VCaP (cell line): Measurements from ENCODE around the gene NRDE2.

Experiments
- H3K27ac ChIP-seq: fragments of 450-650 bp; 2 replicates; pipeline ENCODE4 v1.5.1; 2017
- TF ChIP-seq, protein P1 (sequence below): fragments of 450-650 bp; conservative IDR thresholded peaks from 2 replicates; pipeline ENCODE4 v1.5.1; 2017; ENCODE audit warnings: mild to moderate bottlenecking, moderate library complexity

Gene NRDE2, protein sequence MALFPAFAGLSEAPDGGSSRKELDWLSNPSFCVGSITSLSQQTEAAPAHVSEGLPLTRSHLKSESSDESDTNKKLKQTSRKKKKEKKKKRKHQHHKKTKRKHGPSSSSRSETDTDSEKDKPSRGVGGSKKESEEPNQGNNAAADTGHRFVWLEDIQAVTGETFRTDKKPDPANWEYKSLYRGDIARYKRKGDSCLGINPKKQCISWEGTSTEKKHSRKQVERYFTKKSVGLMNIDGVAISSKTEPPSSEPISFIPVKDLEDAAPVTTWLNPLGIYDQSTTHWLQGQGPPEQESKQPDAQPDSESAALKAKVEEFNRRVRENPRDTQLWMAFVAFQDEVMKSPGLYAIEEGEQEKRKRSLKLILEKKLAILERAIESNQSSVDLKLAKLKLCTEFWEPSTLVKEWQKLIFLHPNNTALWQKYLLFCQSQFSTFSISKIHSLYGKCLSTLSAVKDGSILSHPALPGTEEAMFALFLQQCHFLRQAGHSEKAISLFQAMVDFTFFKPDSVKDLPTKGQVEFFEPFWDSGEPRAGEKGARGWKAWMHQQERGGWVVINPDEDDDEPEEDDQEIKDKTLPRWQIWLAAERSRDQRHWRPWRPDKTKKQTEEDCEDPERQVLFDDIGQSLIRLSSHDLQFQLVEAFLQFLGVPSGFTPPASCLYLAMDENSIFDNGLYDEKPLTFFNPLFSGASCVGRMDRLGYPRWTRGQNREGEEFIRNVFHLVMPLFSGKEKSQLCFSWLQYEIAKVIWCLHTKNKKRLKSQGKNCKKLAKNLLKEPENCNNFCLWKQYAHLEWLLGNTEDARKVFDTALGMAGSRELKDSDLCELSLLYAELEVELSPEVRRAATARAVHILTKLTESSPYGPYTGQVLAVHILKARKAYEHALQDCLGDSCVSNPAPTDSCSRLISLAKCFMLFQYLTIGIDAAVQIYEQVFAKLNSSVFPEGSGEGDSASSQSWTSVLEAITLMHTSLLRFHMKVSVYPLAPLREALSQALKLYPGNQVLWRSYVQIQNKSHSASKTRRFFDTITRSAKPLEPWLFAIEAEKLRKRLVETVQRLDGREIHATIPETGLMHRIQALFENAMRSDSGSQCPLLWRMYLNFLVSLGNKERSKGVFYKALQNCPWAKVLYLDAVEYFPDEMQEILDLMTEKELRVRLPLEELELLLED

DNA sequence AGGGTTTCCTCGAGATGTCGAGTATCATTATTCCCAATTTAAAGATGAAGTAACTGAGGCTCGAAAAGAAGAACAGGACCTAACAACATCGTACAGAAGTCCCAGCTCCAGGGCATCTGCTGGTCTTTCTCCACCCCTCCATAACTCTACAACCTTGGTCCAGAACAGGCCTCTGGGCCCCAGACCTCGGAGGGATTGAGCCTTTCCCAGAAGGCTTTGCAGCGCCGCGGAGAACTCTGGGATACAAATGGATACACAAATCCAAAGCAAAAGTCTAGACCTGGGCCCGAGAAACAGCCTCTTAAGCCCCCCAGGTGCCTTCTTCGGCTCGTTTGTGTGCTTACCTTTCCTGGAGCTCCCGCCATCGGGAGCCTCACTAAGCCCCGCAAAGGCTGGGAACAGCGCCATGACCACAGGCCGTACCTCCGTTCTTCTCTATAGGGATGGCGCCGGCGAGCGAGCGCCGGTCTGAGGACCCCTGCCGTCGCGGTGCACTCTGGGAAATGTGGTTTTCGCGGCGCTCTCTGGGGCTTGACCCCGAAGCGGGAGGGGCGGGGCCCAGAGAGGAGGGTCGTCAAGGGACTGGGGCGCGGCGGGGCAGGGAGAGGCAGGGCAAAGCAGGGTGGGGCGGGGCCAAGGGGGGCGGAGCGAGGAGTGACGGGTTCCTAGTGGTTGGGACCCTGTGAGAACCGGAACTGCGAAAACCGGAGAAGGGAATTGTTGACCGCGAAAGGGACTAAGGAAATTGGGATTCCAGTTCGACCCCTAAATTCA is at the start of gene NRDE2:
TSS of gene NRDE2 (minus strand) at position 445 of the 774 bp plus-strand sequence. CDS start at position 408, 37 bp downstream.
- TF ChIP-seq, protein P1, sequence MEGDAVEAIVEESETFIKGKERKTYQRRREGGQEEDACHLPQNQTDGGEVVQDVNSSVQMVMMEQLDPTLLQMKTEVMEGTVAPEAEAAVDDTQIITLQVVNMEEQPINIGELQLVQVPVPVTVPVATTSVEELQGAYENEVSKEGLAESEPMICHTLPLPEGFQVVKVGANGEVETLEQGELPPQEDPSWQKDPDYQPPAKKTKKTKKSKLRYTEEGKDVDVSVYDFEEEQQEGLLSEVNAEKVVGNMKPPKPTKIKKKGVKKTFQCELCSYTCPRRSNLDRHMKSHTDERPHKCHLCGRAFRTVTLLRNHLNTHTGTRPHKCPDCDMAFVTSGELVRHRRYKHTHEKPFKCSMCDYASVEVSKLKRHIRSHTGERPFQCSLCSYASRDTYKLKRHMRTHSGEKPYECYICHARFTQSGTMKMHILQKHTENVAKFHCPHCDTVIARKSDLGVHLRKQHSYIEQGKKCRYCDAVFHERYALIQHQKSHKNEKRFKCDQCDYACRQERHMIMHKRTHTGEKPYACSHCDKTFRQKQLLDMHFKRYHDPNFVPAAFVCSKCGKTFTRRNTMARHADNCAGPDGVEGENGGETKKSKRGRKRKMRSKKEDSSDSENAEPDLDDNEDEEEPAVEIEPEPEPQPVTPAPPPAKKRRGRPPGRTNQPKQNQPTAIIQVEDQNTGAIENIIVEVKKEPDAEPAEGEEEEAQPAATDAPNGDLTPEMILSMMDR, result no peak

DNA sequence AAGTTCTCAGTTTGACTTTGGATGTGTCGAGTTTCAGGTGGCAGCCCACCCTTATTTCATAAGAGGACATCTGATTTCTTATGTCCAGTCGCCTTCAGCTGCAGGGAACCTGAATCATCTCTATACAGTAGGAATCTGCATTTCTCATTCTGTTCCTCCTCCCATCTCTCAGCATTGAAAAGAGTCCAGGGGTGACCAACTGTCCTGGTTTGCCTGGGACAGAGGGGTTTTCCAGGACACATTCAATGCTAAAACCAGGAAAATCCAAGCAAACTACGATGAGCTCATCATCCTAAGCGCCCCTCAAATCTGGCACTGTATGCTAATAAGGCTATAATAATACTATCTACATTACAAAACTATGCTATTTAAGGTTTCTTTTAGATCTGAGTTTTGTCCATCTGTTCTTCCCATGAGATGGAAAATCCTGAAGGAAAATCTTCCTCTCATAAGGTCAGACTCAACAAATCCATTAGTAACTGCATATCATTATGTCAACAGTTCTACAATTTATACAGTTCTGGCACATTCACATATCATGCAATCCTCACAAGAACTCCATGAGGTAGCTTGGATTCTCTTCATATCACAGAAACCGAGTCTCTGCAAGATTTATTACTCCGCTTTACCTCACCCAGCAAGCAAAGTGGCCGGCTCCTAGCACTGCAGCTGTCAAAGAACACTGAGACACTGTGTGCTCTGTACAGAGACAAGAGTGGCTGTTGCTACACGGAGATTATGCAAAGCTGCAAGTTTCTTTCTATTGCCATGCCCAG is 49.5 kb upstream of the NRDE2 start:
- H3K27ac ChIP-seq, result peak overlapping the region; percentile 98
- TF ChIP-seq, protein P1, result no peak

More for the DNA sequence above, at the start of gene NRDE2:
- H3K27ac ChIP-seq, result peak within 1 kb of the TSS; percentile 90

DNA sequence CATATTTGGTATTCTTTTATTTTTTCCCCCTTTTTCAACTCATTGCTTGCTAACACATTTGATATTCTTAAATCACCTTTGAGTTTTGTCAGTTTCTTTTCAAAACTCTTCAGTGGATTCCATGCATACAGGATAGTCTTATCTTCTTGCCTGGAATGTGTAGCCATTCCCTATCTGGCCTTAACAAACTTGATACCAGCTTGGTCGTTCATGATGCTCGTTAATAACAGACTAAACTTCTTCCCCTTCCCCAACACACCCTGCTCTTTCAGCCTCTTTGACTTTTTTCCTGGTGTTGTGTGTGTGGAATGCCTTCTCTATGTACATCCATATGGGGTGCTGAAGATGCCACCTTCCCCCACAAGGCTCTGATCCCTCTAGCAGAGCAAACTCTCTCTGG is 47.4 kb upstream of the NRDE2 start:
- TF ChIP-seq, protein P1, result no peak
- H3K27ac ChIP-seq, result no peak overlapping the region

DNA sequence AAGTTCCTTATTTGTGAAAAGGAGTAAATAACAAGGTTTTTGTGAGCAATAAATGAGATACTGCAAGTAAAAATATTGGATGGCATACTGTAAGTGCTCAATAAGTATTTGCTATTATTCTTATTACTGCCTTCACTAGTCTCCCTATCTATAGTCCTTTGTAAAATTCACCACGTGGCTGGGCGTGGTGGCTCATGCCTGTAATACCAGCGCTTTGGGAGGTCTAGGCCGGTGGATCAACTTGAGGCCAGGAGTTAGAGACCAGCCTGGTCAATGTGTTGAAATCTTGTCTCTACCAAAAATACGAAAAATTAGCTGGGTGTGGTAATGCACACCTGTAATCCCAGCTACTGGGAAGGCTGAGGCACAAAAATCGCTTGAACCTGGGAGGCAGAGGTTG is 46.5 kb upstream of the NRDE2 start:
- no peak overlapping the region for H3K27ac ChIP-seq
- TF ChIP-seq, protein P1, result no peak

DNA sequence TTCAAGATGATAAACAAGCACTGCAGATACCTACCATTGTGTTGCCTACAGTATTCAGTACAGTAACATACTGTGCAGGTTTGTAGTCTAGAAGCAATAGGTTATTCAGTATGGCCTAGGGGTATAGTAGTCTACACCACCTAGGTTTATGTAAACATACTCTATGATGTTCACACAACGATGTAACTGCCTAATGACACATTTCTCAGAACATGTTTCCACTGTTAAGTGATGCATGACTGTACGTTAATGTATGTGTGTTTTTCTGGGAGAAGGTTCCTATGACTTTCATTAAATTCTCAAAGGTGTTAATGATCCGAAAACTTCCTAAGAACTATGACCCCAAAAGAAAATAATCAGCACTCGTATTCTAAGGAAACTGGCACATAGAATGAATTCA is 44.2 kb upstream of the NRDE2 start:
- no peak overlapping the region; the same call in 1 of the 2 replicates for H3K27ac ChIP-seq
- TF ChIP-seq, protein P1, result no peak

DNA sequence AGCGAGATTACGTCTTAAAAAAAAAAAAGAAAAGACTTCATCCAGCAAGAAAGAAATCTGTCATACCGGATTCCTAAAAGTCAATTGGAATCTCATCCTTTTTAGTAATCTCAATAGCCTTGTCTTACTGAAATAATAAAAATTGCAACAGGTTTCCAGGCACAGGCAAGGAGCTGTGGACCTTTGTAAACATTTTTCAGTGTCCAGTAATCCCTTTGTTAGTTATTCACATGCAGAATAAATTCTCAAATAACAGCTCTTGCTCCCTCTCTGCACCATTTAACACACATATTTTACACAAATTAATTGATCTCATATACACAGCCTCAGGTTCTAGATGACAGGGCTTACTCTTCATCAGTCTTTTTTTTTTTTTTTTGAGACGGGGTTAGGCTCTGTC is 43.1 kb upstream of the NRDE2 start:
- no peak overlapping the region for H3K27ac ChIP-seq
- TF ChIP-seq, protein P1, result no peak
